ENCODE results near the gene WDR13.
A peak's percentile ranks its signal among the peaks of the same experiment; 100 is the strongest.

The WDR13 gene

GRCh38 chrX:48597353-48598264 is at the start of gene WDR13:
TSS of gene WDR13 (plus strand) at chrX:48597492. CDS start at chrX:48597997, 505 bp downstream.
- no peak for TF ChIP-seq RAD21 (IDR thresholded peaks at IDR 0.05; ENCODE audit: low read depth)
- 0 out of 2 replicates have a peak, but pooled peaks have one; percentile 13 for TF ChIP-seq TCF12 (IDR thresholded peaks at IDR 0.05; ENCODE audit: low read depth)
- no peak for TF ChIP-seq FOXM1 (IDR thresholded peaks at IDR 0.05; ENCODE audit: borderline replicate concordance, low read depth)
- TF ChIP-seq TAF1 (IDR thresholded peaks at IDR 0.05; ENCODE audit: low read depth) = peak; percentile 47; the same call in 1 of the 2 replicates
- 0 out of 2 replicates have a peak, but pooled peaks have one; percentile 26 for TF ChIP-seq NFIC (IDR thresholded peaks at IDR 0.05)
- TF ChIP-seq MAX (IDR thresholded peaks at IDR 0.05) = peak; percentile 58; the same call in 1 of the 2 replicates
- no peak for TF ChIP-seq ZBTB7A (IDR thresholded peaks at IDR 0.05; ENCODE audit: low read depth)
- no peak for TF ChIP-seq EP300 (IDR thresholded peaks at IDR 0.05; ENCODE audit: borderline replicate concordance)
- TF ChIP-seq REST (IDR thresholded peaks at IDR 0.05; ENCODE audit: low read depth) = no peak
- TF ChIP-seq USF1 (IDR thresholded peaks at IDR 0.05) = no peak
- peak; percentile 20; the same call in 1 of the 2 replicates for TF ChIP-seq TEAD4 (IDR thresholded peaks at IDR 0.05)
- no peak for TF ChIP-seq CEBPB (IDR thresholded peaks at IDR 0.05)
- peak; percentile 79 for TF ChIP-seq EGR1 (IDR thresholded peaks at IDR 0.05)
- TF ChIP-seq CREB1 (IDR thresholded peaks at IDR 0.05; ENCODE audit: low read depth) = 0 out of 2 replicates have a peak, but pooled peaks have one; percentile 8
- peak; percentile 96 for TF ChIP-seq YY1 (IDR thresholded peaks at IDR 0.05; ENCODE audit: low read depth)

- TF ChIP-seq CEBPB (IDR thresholded peaks at IDR 0.05) (no peak), TCF12 (IDR thresholded peaks at IDR 0.05; ENCODE audit: low read depth) (no peak), CREB1 (IDR thresholded peaks at IDR 0.05; ENCODE audit: low read depth) (no peak), TEAD4 (IDR thresholded peaks at IDR 0.05) (no peak), REST (IDR thresholded peaks at IDR 0.05; ENCODE audit: low read depth) (no peak), YY1 (IDR thresholded peaks at IDR 0.05; ENCODE audit: low read depth) (no peak), USF1 (IDR thresholded peaks at IDR 0.05) (no peak), FOXM1 (IDR thresholded peaks at IDR 0.05; ENCODE audit: borderline replicate concordance, low read depth) (no peak), TAF1 (IDR thresholded peaks at IDR 0.05; ENCODE audit: low read depth) (no peak), RAD21 (IDR thresholded peaks at IDR 0.05; ENCODE audit: low read depth) (no peak), EGR1 (IDR thresholded peaks at IDR 0.05) (no peak), ZBTB7A (IDR thresholded peaks at IDR 0.05; ENCODE audit: low read depth) (no peak), MAX (IDR thresholded peaks at IDR 0.05) (no peak), EP300 (IDR thresholded peaks at IDR 0.05; ENCODE audit: borderline replicate concordance) (no peak)
Observed at GRCh38 chrX:48548871-48549270, 48.4 kb upstream of the WDR13 start.

- TF ChIP-seq EGR1 (IDR thresholded peaks at IDR 0.05) (no peak), NFIC (IDR thresholded peaks at IDR 0.05) (no peak), EP300 (IDR thresholded peaks at IDR 0.05; ENCODE audit: borderline replicate concordance) (no peak), CREB1 (IDR thresholded peaks at IDR 0.05; ENCODE audit: low read depth) (no peak), FOXM1 (IDR thresholded peaks at IDR 0.05; ENCODE audit: borderline replicate concordance, low read depth) (no peak), TCF12 (IDR thresholded peaks at IDR 0.05; ENCODE audit: low read depth) (no peak), CEBPB (IDR thresholded peaks at IDR 0.05) (no peak), USF1 (IDR thresholded peaks at IDR 0.05) (no peak), ZBTB7A (IDR thresholded peaks at IDR 0.05; ENCODE audit: low read depth) (no peak), MAX (IDR thresholded peaks at IDR 0.05) (no peak), TEAD4 (IDR thresholded peaks at IDR 0.05) (no peak), RAD21 (IDR thresholded peaks at IDR 0.05; ENCODE audit: low read depth) (no peak), YY1 (IDR thresholded peaks at IDR 0.05; ENCODE audit: low read depth) (no peak), REST (IDR thresholded peaks at IDR 0.05; ENCODE audit: low read depth) (no peak), TAF1 (IDR thresholded peaks at IDR 0.05; ENCODE audit: low read depth) (no peak)
Observed at GRCh38 chrX:48558271-48558670, 39.0 kb upstream of the WDR13 start.

Data from Ishikawa (cell line).